Sigmoid colon (tissue), 4 donors: ENCODE measurements around the gene F11.

Experiments
- EP300 ChIP-seq, 4 donors: sonication (generic); formaldehyde crosslinking; IDR thresholded peaks; one replicate each; pipeline ENCODE4 v1.6.1; 2017; ENCODE audit warnings: antibody characterized with exemption in 4 of 4
- POLR2A ChIP-seq, 2 donors: fragments of 450-650 bp; IDR thresholded peaks; one replicate each; pipeline ENCODE4 v1.6.1; 2016; ENCODE audit warnings: antibody characterized with exemption in 2 of 2, mild to moderate bottlenecking in 2 of 2, moderate library complexity in 2 of 2
- POLR2AphosphoS5 ChIP-seq, 4 donors: sonication (generic); formaldehyde crosslinking; IDR thresholded peaks; one replicate each; pipeline ENCODE4 v1.6.1; 2017; ENCODE audit warnings: antibody characterized with exemption in 4 of 4
- TF ChIP-seq, protein P1 (sequence below), 4 experiments: fragments of 450-650 bp in 3 of 4; fragments of 200-600 bp in 1 of 4; IDR thresholded peaks; one replicate each; pipeline ENCODE4 v1.5.1; 2016 to 2019; ENCODE audit warnings: antibody characterized with exemption in 4 of 4, mild to moderate bottlenecking in 3 of 4, moderate library complexity in 2 of 4

DNA sequence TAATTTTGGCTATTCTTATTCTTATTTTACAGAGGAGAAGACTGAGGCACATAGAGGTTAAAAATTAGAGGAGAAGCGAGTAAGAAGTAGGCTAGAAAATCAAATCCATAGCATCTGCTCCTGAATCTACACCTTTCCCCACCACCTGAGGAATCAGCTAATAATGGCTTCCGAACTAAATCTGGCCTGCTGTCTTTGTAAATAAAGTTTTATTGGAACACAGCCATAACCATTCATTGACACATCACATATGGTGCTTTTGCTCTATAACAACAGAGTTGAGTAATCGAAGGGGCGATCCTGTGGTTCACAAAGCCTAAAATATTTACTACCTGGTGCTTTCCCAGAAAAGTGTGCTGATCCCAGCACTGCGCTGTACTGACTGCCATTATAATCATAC, 38.2 kb downstream of the F11 start:
- TF ChIP-seq, protein P1, sequence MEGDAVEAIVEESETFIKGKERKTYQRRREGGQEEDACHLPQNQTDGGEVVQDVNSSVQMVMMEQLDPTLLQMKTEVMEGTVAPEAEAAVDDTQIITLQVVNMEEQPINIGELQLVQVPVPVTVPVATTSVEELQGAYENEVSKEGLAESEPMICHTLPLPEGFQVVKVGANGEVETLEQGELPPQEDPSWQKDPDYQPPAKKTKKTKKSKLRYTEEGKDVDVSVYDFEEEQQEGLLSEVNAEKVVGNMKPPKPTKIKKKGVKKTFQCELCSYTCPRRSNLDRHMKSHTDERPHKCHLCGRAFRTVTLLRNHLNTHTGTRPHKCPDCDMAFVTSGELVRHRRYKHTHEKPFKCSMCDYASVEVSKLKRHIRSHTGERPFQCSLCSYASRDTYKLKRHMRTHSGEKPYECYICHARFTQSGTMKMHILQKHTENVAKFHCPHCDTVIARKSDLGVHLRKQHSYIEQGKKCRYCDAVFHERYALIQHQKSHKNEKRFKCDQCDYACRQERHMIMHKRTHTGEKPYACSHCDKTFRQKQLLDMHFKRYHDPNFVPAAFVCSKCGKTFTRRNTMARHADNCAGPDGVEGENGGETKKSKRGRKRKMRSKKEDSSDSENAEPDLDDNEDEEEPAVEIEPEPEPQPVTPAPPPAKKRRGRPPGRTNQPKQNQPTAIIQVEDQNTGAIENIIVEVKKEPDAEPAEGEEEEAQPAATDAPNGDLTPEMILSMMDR (IDR thresholded peaks at IDR 0.05), result no peak
- no peak for TF ChIP-seq POLR2AphosphoS5 (IDR thresholded peaks at IDR 0.05)
- no peak for TF ChIP-seq POLR2A (IDR thresholded peaks at IDR 0.05)
- no peak for TF ChIP-seq EP300 (IDR thresholded peaks at IDR 0.05)
